Osteoblast (primary cell): ENCODE data around the gene ACAA2. TPM values are rescaled to one million over a fixed set of nuclear protein-coding genes. Genes with fewer than 3 reads are reported as not detected.

Experiments
- DNase-seq: peaks from one replicate; pipeline ENCODE4 v3.0.0; 2011; ENCODE audit warnings: low spot score, mixed read lengths; ENCODE audit not compliant: insufficient read length; ENCODE audit errors: missing footprints
- H2AFZ ChIP-seq: 2 replicates; pipeline ENCODE4 v1.6.0; 2011; ENCODE audit warnings: mild to moderate bottlenecking, low read length
- H3K27ac ChIP-seq: 2 replicates; pipeline ENCODE4 v1.5.1; 2011; ENCODE audit warnings: mild to moderate bottlenecking, low read depth, low read length, moderate library complexity
- H3K27me3 ChIP-seq: 2 replicates; pipeline ENCODE4 v1.6.0; 2012; ENCODE audit warnings: mild to moderate bottlenecking, control low read depth, inconsistent platforms, low read length, moderate library complexity; ENCODE audit not compliant: insufficient read depth
- H3K36me3 ChIP-seq: 2 replicates; pipeline ENCODE4 v1.5.1; 2011; ENCODE audit warnings: mild to moderate bottlenecking, low read length, control low read depth, moderate library complexity; ENCODE audit not compliant: insufficient read depth
- H3K4me1 ChIP-seq: 2 replicates; pipeline ENCODE4 v1.5.1; 2011; ENCODE audit warnings: mild to moderate bottlenecking, low read length, control low read depth, moderate library complexity; ENCODE audit not compliant: insufficient read depth
- H3K4me2 ChIP-seq: 2 replicates; pipeline ENCODE4 v1.6.0; 2011; ENCODE audit warnings: mild to moderate bottlenecking, low read length; ENCODE audit not compliant: insufficient read depth
- H3K4me3 ChIP-seq: fragments of 200-600 bp; sonication (generic); 3 replicates; pipeline ENCODE4 v1.5.1; 2012; ENCODE audit warnings: mild to moderate bottlenecking, low read length, inconsistent platforms; ENCODE audit not compliant: insufficient read depth
- H3K79me2 ChIP-seq: 2 replicates; pipeline ENCODE4 v1.6.0; 2012; ENCODE audit warnings: mild to moderate bottlenecking, low read length, control low read depth, inconsistent platforms; ENCODE audit not compliant: insufficient read depth
- H3K9me3 ChIP-seq: 2 replicates; pipeline ENCODE4 v1.5.1; 2011; ENCODE audit warnings: low read depth, low read length, control low read depth
- H4K20me1 ChIP-seq: 2 replicates; pipeline ENCODE4 v1.6.0; 2012; ENCODE audit warnings: mild to moderate bottlenecking, low read length, control low read depth; ENCODE audit not compliant: insufficient read depth
- total RNA-seq: library from RNA; depleted of rRNA; stranded (reverse); fragments of >200 nt; gene quantifications from 2 replicates; pipeline ENCODE4 v1.2.3, GENCODE V29; 2012
- TF ChIP-seq, protein P1 (sequence below): IDR thresholded peaks from 2 replicates; pipeline ENCODE4 v1.5.1; 2011; ENCODE audit warnings: mild to moderate bottlenecking, low read depth, low read length, moderate library complexity; ENCODE audit errors: extremely low read depth

Gene ACAA2
- total RNA-seq, 1 donor, result 52.8 TPM

- no peak overlapping the region for H3K4me2 ChIP-seq
- no peaks in the 10 kb centered on the region for H3K79me2 ChIP-seq
- no peak overlapping the region for H3K4me3 ChIP-seq
- H4K20me1 ChIP-seq, result no peaks in the 10 kb centered on the region
- H3K27me3 ChIP-seq, result peaks cover 15% of the 10 kb centered on the region
- no peaks in the 10 kb centered on the region for H3K36me3 ChIP-seq
- H3K9me3 ChIP-seq, result no peaks in the 10 kb centered on the region
- H3K4me1 ChIP-seq, result no peaks in the 10 kb centered on the region
- no peak overlapping the region for H2AFZ ChIP-seq
- TF ChIP-seq, protein P1, sequence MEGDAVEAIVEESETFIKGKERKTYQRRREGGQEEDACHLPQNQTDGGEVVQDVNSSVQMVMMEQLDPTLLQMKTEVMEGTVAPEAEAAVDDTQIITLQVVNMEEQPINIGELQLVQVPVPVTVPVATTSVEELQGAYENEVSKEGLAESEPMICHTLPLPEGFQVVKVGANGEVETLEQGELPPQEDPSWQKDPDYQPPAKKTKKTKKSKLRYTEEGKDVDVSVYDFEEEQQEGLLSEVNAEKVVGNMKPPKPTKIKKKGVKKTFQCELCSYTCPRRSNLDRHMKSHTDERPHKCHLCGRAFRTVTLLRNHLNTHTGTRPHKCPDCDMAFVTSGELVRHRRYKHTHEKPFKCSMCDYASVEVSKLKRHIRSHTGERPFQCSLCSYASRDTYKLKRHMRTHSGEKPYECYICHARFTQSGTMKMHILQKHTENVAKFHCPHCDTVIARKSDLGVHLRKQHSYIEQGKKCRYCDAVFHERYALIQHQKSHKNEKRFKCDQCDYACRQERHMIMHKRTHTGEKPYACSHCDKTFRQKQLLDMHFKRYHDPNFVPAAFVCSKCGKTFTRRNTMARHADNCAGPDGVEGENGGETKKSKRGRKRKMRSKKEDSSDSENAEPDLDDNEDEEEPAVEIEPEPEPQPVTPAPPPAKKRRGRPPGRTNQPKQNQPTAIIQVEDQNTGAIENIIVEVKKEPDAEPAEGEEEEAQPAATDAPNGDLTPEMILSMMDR, result no peak
- no peak for DNase-seq
- no peak overlapping the region for H3K27ac ChIP-seq
Observed at GRCh38 chr18:49756135-49756534, 57.2 kb downstream of the ACAA2 start.

- Histone ChIP-seq H3K36me3 (no peaks in the 10 kb centered on the region), H2AFZ (no peak overlapping the region), H3K4me3 (no peak overlapping the region), H3K4me2 (no peak overlapping the region), H3K79me2 (no peaks in the 10 kb centered on the region), H4K20me1 (no peaks in the 10 kb centered on the region), H3K9me3 (no peaks in the 10 kb centered on the region), H3K27ac (no peak overlapping the region), H3K27me3 (peaks cover 21% of the 10 kb centered on the region), H3K4me1 (no peaks in the 10 kb centered on the region)
- no peak for DNase-seq
- TF ChIP-seq, protein P1, result no peak
Observed at GRCh38 chr18:49755489-49755888, 57.8 kb downstream of the ACAA2 start.

DNA sequence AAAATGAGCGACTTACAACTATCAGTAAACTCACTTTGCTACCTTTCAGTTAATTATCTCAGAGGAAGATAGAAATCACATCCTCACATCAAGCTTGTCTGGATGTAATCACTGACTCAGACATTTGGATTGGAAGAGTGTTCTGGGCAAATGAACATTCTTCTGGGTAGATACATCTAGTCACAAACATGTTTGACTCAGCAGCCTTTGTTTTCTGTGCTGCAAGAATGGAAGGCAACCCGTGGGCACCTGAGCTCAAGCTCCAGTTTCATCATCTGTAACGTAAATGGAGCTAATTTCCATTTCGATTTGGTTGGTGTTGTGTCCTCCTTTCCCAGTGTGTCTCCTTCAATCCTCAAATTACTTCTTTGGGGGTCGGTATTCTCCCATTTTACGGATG is 58.5 kb downstream of the ACAA2 start:
- Histone ChIP-seq H4K20me1 (no peaks in the 10 kb centered on the region), H2AFZ (no peak overlapping the region), H3K4me2 (no peak overlapping the region), H3K27me3 (peaks cover 22% of the 10 kb centered on the region), H3K4me3 (no peak overlapping the region), H3K79me2 (no peaks in the 10 kb centered on the region), H3K36me3 (no peaks in the 10 kb centered on the region), H3K27ac (no peak overlapping the region), H3K4me1 (no peaks in the 10 kb centered on the region), H3K9me3 (no peaks in the 10 kb centered on the region)
- no peak for DNase-seq
- TF ChIP-seq, protein P1, result no peak

- Histone ChIP-seq H3K79me2 (no peaks in the 10 kb centered on the region), H3K9me3 (no peaks in the 10 kb centered on the region), H3K4me3 (no peak overlapping the region), H3K27ac (no peak overlapping the region), H3K27me3 (peaks cover 22% of the 10 kb centered on the region), H3K4me2 (no peak overlapping the region), H2AFZ (no peak overlapping the region), H4K20me1 (no peaks in the 10 kb centered on the region), H3K36me3 (no peaks in the 10 kb centered on the region), H3K4me1 (no peaks in the 10 kb centered on the region)
- TF ChIP-seq, protein P1, result no peak
- DNase-seq, result no peak
Observed at GRCh38 chr18:49753643-49754042, 59.7 kb downstream of the ACAA2 start.
